Measurements from ENCODE around the gene LCE7A.

LCE7A gene

GRCh38 chr1:152869808-152870419 is 10.1 kb downstream of the LCE7A start:
- TF ChIP-seq GATA3 (IDR thresholded peaks at IDR 0.05; ENCODE audit: low read depth, low read length) (no peak), GATA2 (IDR thresholded peaks at IDR 0.05; ENCODE audit: low read depth, low read length) (no peak)

- TF ChIP-seq GATA3 (IDR thresholded peaks at IDR 0.05; ENCODE audit: low read depth, low read length): no peak
- no peak for TF ChIP-seq GATA2 (IDR thresholded peaks at IDR 0.05; ENCODE audit: low read depth, low read length)
Observed at GRCh38 chr1:152870831-152871730, 11.3 kb downstream of the LCE7A start.

GRCh38 chr1:152871731-152872126 is 11.9 kb downstream of the LCE7A start:
- no peak for TF ChIP-seq GATA3 (IDR thresholded peaks at IDR 0.05; ENCODE audit: low read depth, low read length)
- TF ChIP-seq GATA2 (IDR thresholded peaks at IDR 0.05; ENCODE audit: low read depth, low read length): no peak

- no peak for TF ChIP-seq GATA3 (IDR thresholded peaks at IDR 0.05; ENCODE audit: low read depth, low read length)
- no peak for TF ChIP-seq GATA2 (IDR thresholded peaks at IDR 0.05; ENCODE audit: low read depth, low read length)
Observed at GRCh38 chr1:152873495-152873894, 13.7 kb downstream of the LCE7A start.

- TF ChIP-seq GATA3 (IDR thresholded peaks at IDR 0.05; ENCODE audit: low read depth, low read length) (no peak), GATA2 (IDR thresholded peaks at IDR 0.05; ENCODE audit: low read depth, low read length) (no peak)
Observed at GRCh38 chr1:152876827-152877226, 17.0 kb downstream of the LCE7A start.

GRCh38 chr1:152878042-152878441 is 18.2 kb downstream of the LCE7A start, which contains the start of gene SMCP:
Gene SMCP (plus strand): TSS chr1:152878322. CDS start chr1:152884423, 6,101 bp downstream.
- TF ChIP-seq GATA3 (IDR thresholded peaks at IDR 0.05; ENCODE audit: low read depth, low read length) (no peak), GATA2 (IDR thresholded peaks at IDR 0.05; ENCODE audit: low read depth, low read length) (no peak)

- TF ChIP-seq GATA3 (IDR thresholded peaks at IDR 0.05; ENCODE audit: low read depth, low read length) (no peak), GATA2 (IDR thresholded peaks at IDR 0.05; ENCODE audit: low read depth, low read length) (no peak)
Observed at GRCh38 chr1:152879559-152880198, 19.9 kb downstream of the LCE7A start.

- TF ChIP-seq GATA2 (IDR thresholded peaks at IDR 0.05; ENCODE audit: low read depth, low read length): no peak
- TF ChIP-seq GATA3 (IDR thresholded peaks at IDR 0.05; ENCODE audit: low read depth, low read length): no peak
Observed at GRCh38 chr1:152880316-152880715, 20.5 kb downstream of the LCE7A start.

GRCh38 chr1:152880907-152881306 is 21.1 kb downstream of the LCE7A start:
- TF ChIP-seq GATA3 (IDR thresholded peaks at IDR 0.05; ENCODE audit: low read depth, low read length) (no peak), GATA2 (IDR thresholded peaks at IDR 0.05; ENCODE audit: low read depth, low read length) (no peak)

GRCh38 chr1:152884085-152884484 is 24.3 kb downstream of the LCE7A start:
- TF ChIP-seq GATA3 (IDR thresholded peaks at IDR 0.05; ENCODE audit: low read depth, low read length) (no peak), GATA2 (IDR thresholded peaks at IDR 0.05; ENCODE audit: low read depth, low read length) (no peak)

GRCh38 chr1:152884506-152884905 is 24.7 kb downstream of the LCE7A start:
- TF ChIP-seq GATA2 (IDR thresholded peaks at IDR 0.05; ENCODE audit: low read depth, low read length) (no peak), GATA3 (IDR thresholded peaks at IDR 0.05; ENCODE audit: low read depth, low read length) (no peak)

- TF ChIP-seq GATA3 (IDR thresholded peaks at IDR 0.05; ENCODE audit: low read depth, low read length): no peak
- no peak for TF ChIP-seq GATA2 (IDR thresholded peaks at IDR 0.05; ENCODE audit: low read depth, low read length)
Observed at GRCh38 chr1:152884966-152885624, 25.3 kb downstream of the LCE7A start.

- TF ChIP-seq GATA2 (IDR thresholded peaks at IDR 0.05; ENCODE audit: low read depth, low read length) (no peak), GATA3 (IDR thresholded peaks at IDR 0.05; ENCODE audit: low read depth, low read length) (no peak)
Observed at GRCh38 chr1:152886085-152886484, 26.3 kb downstream of the LCE7A start.
